GM21390 (cell line): Measurements from ENCODE around the gene LVRN.
A peak's percentile ranks its signal among the peaks of the same experiment; 100 is the strongest.

Source experiments
- ATAC-seq: cut with Tn5 transposase; IDR thresholded peaks from one replicate; pipeline ENCODE4 v1.9.1; 2021; ENCODE audit not compliant: unreplicated experiment

The LVRN gene

GRCh38 chr5:116023619-116024018 lies 61.3 kb downstream of the LVRN start:
- ATAC-seq: no peak

GRCh38 chr5:116025866-116026265 lies 63.6 kb downstream of the LVRN start:
- ATAC-seq: no peak

DNA sequence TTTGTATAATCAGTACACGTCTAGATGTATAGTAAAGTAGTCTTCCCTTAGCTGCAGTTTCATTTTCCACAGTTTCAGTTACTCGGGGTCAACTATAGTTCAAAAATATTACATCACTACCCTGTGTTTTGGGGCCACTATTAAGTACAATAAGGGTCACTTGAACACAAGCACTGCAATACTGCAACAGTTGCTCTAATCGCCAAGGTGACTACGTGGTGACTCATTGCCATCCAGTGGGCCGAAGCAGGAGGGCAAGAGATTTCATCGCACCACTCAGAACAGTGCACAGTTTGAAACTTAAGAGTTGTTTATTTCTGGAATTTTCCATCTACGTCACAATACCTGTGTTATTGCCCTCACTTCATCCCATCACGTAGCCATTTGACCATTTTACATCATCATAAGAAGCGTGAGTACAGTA lies 69.8 kb downstream of the LVRN start, which contains the start of gene ARL14EPL:
Gene ARL14EPL (plus strand): TSS at position 379 of the 424 bp plus-strand sequence. CDS start 18,994 bp downstream, outside the sequence.
- peak; percentile 70 for ATAC-seq

- ATAC-seq: peak; percentile 42
Measured at GRCh38 chr5:116032991-116033390, 70.7 kb downstream of the LVRN start.

DNA sequence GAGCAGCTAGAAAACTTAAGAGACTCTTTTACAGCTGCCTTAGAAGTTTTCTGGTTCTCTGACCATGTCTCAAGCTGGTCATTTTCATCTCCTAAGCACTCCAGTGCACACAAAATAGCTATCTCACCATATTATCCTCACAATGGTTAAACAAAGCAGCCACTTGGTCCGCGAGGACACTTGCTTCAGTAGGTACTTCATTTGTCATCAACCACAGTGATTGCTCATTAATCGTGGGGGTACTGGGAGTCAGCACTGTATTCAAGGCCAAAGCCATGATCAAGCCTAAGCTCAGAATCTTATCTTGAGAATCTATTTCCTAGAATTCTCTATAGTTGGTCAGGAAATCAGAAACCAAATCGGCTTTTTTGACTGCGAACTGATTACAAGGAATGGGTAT lies 72.8 kb downstream of the LVRN start:
- ATAC-seq: no peak

DNA sequence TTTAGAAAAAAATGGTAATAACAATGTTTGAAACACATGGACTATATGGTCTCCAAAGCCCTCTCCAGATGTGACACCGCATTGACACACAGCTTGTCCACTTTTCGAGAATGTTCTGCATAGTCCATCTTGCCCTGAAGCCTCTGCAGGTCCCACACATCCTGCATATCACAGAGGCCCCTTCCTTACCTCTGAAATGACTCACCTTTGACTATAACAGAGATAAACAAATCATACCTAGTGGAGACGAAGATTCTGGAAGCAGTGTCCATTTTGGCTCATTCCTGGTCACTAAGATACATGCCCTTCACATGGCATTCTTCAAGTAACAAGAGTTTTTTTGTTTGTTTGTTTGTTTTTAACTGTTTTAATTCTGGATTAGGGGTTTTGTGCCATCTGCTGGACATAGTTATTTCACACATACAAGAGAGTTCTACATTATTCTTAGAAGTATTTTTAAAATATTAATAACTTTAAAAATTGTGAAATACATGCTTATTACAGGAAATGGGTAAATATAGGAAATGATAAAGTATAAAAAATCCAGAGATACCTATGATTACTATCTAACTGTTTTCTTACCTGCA lies 75.1 kb downstream of the LVRN start:
- no peak for ATAC-seq

GRCh38 chr5:116038817-116039216 lies 76.5 kb downstream of the LVRN start:
- ATAC-seq: peak; percentile 84

GRCh38 chr5:116042375-116042774 lies 80.1 kb downstream of the LVRN start:
- ATAC-seq: no peak

- no peak for ATAC-seq
Measured at GRCh38 chr5:116044073-116044472, 81.8 kb downstream of the LVRN start.

DNA sequence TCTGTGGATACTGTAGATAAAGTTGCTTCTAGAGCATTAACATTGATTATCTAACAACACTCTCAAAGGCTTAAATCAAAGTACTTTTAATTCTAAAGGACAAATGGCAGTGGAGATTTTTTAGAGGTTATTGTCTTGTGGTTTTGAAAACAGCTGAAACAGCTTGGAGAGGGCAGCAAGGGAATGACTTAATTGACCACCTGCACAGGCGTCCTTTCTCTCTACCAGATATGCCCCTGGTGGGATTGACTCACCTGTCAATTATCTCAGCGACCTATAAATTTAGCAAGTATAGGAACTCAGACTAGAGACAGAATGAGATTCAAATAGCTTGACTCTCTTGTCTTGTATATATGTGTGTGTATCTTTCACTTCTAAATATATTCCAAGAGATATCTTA lies 83.5 kb downstream of the LVRN start:
- no peak for ATAC-seq

GRCh38 chr5:116046261-116046660 lies 84.0 kb downstream of the LVRN start:
- no peak for ATAC-seq

DNA sequence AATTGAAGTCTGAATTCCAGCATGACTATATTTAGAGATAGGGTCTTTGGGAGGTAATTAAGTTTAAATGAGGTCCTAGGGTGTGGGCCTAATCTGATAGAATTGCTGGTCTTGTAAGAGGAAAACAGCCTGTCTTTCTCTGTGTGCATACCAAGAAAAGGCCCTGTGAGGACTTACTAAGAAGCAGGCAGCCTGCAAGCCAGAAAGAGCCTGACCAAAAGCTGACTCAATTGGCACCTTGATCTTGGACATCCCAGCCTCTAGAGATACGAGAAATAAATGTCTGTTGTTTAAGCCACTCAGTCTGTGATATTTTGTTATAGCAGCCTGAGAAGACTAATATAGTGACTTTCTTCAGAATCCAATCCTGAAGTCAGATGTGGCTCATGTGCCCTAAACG lies 84.5 kb downstream of the LVRN start:
- no peak for ATAC-seq

DNA sequence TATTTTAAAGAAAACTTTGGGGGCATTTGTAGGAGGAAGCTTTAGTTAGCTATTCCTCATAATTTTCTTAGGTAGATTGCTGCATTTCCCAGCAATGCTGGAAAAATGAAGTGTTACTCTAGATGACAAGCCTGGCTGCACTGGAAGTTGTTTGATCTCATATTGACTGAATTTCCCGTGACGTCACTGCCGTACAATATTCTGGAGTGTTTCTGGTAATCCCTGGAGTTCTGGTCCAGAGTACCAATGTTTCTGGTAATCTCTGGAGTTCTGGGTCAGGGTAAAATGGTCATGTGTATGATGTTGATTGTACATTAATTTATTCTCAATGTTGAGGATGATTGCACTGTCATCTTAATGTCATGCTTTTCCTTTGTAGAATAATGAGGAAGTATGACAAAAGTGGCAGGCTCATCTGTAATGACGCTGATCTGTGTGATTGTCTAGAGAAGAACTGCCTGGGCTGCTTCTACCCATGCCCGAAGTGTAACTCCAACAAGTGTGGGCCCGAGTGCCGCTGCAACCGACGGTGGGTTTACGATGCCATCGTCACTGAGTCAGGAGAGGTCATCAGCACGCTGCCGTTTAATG lies 96.2 kb downstream of the LVRN start:
- no peak for ATAC-seq

- no peak for ATAC-seq
Measured at GRCh38 chr5:116062352-116062751, 100.1 kb downstream of the LVRN start.

- no peak for ATAC-seq
Measured at GRCh38 chr5:116063950-116064349, 101.7 kb downstream of the LVRN start.

- ATAC-seq: no peak
Measured at GRCh38 chr5:116068028-116068632, 105.9 kb downstream of the LVRN start.

DNA sequence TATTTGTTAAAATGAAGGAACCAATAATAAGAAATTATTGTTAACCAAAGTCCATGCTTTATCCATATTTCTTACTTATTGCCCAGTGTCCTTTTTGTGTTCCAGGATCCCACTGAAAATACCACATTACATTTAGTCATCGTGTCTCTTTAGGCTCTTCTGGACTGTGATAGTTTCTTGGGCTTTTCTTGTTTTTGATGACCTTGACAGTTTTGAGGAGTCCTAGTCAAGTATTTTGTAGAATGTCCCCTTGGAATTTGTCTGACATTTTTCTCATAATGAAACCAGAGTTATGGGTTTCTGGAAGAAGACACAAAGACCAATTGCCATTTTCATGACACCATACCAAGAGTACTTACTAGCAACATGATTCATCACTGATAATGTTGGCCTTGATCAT lies 108.9 kb downstream of the LVRN start:
- no peak for ATAC-seq

DNA sequence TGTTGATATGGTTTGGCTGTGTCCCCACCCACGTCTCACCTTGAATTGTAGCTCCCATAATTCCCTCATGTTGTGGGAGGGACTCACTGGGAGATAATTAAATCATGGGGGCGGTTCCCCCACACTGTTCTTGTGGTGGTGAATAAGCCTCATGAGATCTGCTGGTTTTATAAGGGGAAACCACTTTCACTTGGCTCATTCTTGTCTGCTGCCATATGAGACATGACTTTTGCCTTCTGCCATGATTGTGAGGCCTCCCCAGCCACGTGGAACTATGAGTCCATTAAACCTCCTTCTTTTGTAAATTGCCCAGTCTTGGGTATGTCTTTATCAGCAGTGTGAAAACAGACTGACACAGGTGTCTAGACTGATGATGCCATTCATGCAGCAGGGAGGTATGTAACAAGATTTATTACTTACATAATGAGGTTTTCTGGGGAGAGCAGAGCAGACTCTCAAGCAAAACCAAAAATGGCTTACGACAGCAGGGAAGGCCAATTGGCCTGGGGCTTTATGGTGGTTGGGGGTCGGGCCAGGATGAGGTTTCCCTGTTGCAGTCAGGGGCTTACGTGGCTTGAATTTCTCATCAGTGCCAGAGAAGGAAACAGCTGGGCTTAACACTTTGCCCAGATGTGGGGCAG lies 113.0 kb downstream of the LVRN start:
- no peak for ATAC-seq

DNA sequence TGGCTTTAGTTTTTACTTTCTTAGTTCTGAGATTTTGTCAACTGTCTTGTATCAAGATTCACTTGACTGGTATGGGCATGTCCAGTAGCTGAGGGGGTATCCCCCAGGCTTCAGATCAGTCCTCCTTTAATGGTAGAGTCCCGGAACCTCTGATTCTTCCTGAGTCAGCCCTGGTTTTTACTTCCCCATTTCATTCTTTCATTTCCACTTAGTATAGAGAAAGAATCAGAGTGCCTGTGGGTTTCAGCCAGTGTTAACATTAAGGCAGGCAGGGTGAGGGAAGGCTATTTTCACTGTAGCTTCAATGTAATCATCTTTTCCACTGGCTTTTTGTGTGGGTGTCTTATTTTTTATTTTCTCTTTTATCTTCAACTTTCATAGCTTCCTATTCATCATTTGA lies 114.2 kb downstream of the LVRN start:
- peak; percentile 98 for ATAC-seq
